Karpas-422 (cell line): ENCODE measurements around the gene DENND6B. TPM values are rescaled to one million over a fixed set of nuclear protein-coding genes. Genes with fewer than 3 reads are reported as not detected.

Experiments
- DNase-seq: peaks from one replicate; pipeline ENCODE4 v3.0.0-alpha.2; 2015
- H2AFZ ChIP-seq: fragments of 200-600 bp; sonication (generic); 2 replicates; pipeline ENCODE4 v1.6.1; 2014; ENCODE audit warnings: antibody characterized with exemption, low read length, mixed read lengths
- H3K27ac ChIP-seq: fragments of 200-600 bp; sonication (generic); 2 replicates; pipeline ENCODE4 v1.5.1; 2014; ENCODE audit warnings: mild to moderate bottlenecking, low read length, moderate library complexity
- H3K27me3 ChIP-seq: fragments of 200-600 bp; sonication (generic); 2 replicates; pipeline ENCODE4 v1.6.1; 2014; ENCODE audit warnings: low read length, mixed read lengths
- H3K36me3 ChIP-seq: fragments of 200-600 bp; sonication (generic); 2 replicates; pipeline ENCODE4 v1.6.1; 2014; ENCODE audit warnings: low read length, mixed read lengths; ENCODE audit not compliant: insufficient read depth
- H3K4me1 ChIP-seq: fragments of 200-600 bp; sonication (generic); 2 replicates; pipeline ENCODE4 v1.6.1; 2014; ENCODE audit warnings: mild to moderate bottlenecking, low read length, mixed read lengths
- H3K4me2 ChIP-seq: fragments of 200-600 bp; sonication (generic); 2 replicates; pipeline ENCODE4 v1.6.1; 2014; ENCODE audit warnings: low read length, low read depth, mild to moderate bottlenecking; ENCODE audit not compliant: poor library complexity, severe bottlenecking
- H3K4me3 ChIP-seq: fragments of 200-600 bp; sonication (generic); 2 replicates; pipeline ENCODE4 v1.5.1; 2014; ENCODE audit warnings: mild to moderate bottlenecking, antibody characterized with exemption, low read length, mixed read lengths
- H3K79me2 ChIP-seq: fragments of 200-600 bp; sonication (generic); 2 replicates; pipeline ENCODE4 v1.6.1; 2014; ENCODE audit warnings: mild to moderate bottlenecking, low read length, mixed read lengths
- H3K9ac ChIP-seq: fragments of 200-600 bp; sonication (generic); 2 replicates; pipeline ENCODE4 v1.6.0; 2014; ENCODE audit warnings: low read length
- H3K9me2 ChIP-seq: fragments of 200-600 bp; sonication (generic), shearing (Covaris generic); replicated peaks from 2 replicates; pipeline ENCODE4 v1.6.0; 2014; ENCODE audit warnings: mild to moderate bottlenecking, low read length, moderate library complexity; ENCODE audit not compliant: insufficient read depth
- H3K9me3 ChIP-seq: fragments of 300-700, 200-600 bp; sonication (generic); 2 replicates; pipeline ENCODE4 v1.6.1; 2014; ENCODE audit warnings: low read length, mixed read lengths
- H4K20me1 ChIP-seq: fragments of 200-600 bp; sonication (generic); 2 replicates; pipeline ENCODE4 v1.6.1; 2014; ENCODE audit warnings: mild to moderate bottlenecking, antibody characterized with exemption, low read length, low read depth; ENCODE audit not compliant: insufficient read depth
- total RNA-seq: library from RNA; depleted of rRNA; stranded (reverse); fragments of >200 nt; shearing (Covaris generic); gene quantifications from 2 replicates; pipeline ENCODE4 v1.2.3, GENCODE V29; 2014; ENCODE audit warnings: low replicate concordance

The DENND6B gene
- total RNA-seq, 1 experiment from 2014 or later, result 2.7 TPM

DNA sequence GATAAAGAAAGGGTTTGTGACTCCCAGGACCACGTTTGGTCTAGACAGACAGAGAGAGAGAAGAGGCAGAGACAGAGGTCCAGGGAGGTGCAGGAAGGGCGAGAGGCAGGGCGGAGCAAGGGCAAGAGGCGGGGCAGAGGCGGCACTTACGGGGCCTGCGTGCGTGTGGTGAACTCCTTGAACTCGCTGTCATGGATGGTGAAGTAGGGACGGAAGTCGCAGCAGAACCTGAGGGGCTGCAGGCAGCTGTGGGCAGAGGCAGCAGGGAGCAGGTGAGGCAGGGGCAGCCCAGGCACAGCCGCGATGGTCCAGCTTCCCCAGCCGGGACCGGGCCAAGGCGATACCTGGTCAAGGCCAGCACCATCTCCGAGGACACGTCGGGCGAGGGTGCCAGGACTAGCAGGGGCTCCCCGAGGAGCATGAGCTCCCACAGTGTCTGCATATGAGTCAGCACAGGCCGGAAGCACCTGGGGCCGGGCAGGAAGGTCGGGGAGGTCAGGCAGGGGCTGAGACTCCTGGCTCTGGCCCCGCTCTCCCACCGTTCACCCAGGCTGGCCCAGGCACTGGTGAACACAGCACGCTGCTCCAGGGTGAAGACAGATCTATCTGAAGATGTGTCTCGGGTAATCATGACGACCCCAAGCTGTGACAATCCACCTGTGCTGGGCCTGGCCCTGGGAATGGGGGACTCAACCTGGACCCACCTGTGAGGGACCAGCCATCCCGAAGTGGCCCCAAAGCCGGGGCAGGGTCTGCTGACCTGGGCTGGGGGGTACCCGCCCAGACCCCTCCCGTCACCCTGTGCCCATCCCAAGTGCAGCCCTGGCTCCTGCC is 12.1 kb downstream of the DENND6B start:
- H4K20me1 ChIP-seq, result 0 out of 2 replicates have a peak, but pooled peaks cover 5% of the 10 kb centered on the region
- peak overlapping the region; percentile 76; the same call in 1 of the 2 replicates for H2AFZ ChIP-seq
- H3K27me3 ChIP-seq, result no peaks in the 10 kb centered on the region
- H3K79me2 ChIP-seq, result no peaks in the 10 kb centered on the region
- peak overlapping the region; percentile 61 for H3K4me3 ChIP-seq
- H3K27ac ChIP-seq, result no peak overlapping the region
- no peaks in the 10 kb centered on the region for H3K9me2 ChIP-seq
- peak overlapping the region; percentile 63 for H3K9ac ChIP-seq
- peak; percentile 91 for DNase-seq
- no peaks in the 10 kb centered on the region for H3K36me3 ChIP-seq
- peaks cover 36% of the 10 kb centered on the region for H3K4me1 ChIP-seq
- H3K4me2 ChIP-seq, result peak overlapping the region; percentile 63
- H3K9me3 ChIP-seq, result no peaks in the 10 kb centered on the region

DNA sequence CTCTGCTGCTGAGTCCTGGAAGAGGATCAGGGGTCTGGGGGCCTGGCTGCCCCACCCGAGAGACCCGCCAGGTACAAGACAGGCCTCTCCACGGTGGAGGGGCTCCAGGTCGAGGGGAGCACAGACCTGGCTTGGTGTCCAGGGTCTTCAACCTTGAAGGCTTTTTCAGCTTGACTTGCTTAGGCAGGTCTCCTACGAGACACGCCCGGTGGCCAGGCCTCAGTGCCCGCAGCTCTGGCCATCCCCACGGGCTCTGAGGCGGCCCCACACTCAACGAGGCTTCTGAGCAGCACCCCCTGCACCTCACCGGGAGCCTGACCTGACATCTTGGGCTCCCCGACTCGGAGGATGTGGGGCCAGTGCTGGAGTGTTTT is 12.7 kb downstream of the DENND6B start:
- Histone ChIP-seq H3K4me2 (peak overlapping the region; percentile 63), H3K9me2 (no peaks in the 10 kb centered on the region), H3K4me1 (peaks cover 42% of the 10 kb centered on the region), H3K9me3 (no peaks in the 10 kb centered on the region), H3K27ac (no peak overlapping the region), H3K36me3 (no peaks in the 10 kb centered on the region), H3K79me2 (no peaks in the 10 kb centered on the region), H3K9ac (peak overlapping the region; percentile 63), H4K20me1 (0 out of 2 replicates have a peak, but pooled peaks cover 5% of the 10 kb centered on the region), H2AFZ (peak overlapping the region; percentile 76; the same call in 1 of the 2 replicates), H3K4me3 (peak overlapping the region; percentile 61; the same call in 1 of the 2 replicates), H3K27me3 (no peaks in the 10 kb centered on the region)
- DNase-seq, result no peak

DNA sequence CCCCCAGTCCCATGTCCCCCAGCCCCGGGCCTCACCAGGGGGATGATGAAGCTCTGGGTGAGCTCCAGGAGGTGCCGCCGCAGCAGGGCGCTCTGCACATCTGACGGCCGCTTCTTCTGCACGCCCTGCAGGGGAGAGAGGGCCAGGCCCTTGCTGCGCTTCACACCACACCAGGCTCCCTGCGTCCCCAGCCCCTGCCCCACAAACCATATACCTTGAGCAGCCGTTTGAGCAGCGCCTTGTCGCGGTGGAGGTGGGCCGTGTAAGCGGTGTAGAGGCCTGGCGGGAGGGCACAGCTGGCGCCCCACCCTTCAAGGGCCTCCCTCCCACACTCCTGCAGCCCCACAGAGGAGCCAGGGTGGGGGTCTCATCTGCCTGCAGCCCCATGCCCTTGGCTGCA is 13.2 kb downstream of the DENND6B start:
- H3K36me3 ChIP-seq, result no peaks in the 10 kb centered on the region
- DNase-seq, result no peak
- no peaks in the 10 kb centered on the region for H3K27me3 ChIP-seq
- 0 out of 2 replicates have a peak, but pooled peaks cover 6% of the 10 kb centered on the region for H4K20me1 ChIP-seq
- H3K27ac ChIP-seq, result no peak overlapping the region
- peak overlapping the region; percentile 63 for H3K4me2 ChIP-seq
- no peaks in the 10 kb centered on the region for H3K79me2 ChIP-seq
- H3K9me2 ChIP-seq, result no peaks in the 10 kb centered on the region
- H2AFZ ChIP-seq, result no peak overlapping the region
- H3K4me1 ChIP-seq, result peaks cover 45% of the 10 kb centered on the region
- no peak overlapping the region for H3K9ac ChIP-seq
- H3K4me3 ChIP-seq, result no peak overlapping the region
- no peaks in the 10 kb centered on the region for H3K9me3 ChIP-seq

DNA sequence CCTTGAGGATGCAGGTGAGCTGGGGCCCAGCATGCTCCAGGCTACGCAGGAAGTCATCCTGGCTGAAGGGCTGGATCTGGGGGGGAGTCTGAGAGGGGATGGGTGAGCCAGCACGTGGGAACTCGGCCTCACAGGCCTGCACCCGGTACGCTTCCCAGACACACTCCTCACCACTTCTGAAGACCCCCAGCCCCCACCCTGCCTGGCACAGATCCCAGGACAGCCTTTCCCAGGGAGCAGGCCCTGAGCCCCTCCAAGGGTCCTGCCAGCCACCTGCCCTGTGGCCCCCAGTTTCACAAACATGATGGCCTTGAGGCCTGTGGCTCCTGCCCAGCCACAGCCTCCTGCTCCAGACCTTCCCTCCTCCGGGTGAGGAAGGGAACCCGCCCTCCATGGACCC is 13.8 kb downstream of the DENND6B start:
- H3K4me1 ChIP-seq, result peaks cover 45% of the 10 kb centered on the region
- no peak overlapping the region for H3K4me3 ChIP-seq
- DNase-seq, result no peak
- H3K9ac ChIP-seq, result no peak overlapping the region
- no peak overlapping the region for H3K4me2 ChIP-seq
- H3K27ac ChIP-seq, result no peak overlapping the region
- H4K20me1 ChIP-seq, result 0 out of 2 replicates have a peak, but pooled peaks cover 8% of the 10 kb centered on the region
- H3K9me3 ChIP-seq, result no peaks in the 10 kb centered on the region
- H3K27me3 ChIP-seq, result no peaks in the 10 kb centered on the region
- no peaks in the 10 kb centered on the region for H3K36me3 ChIP-seq
- H3K9me2 ChIP-seq, result no peaks in the 10 kb centered on the region
- H3K79me2 ChIP-seq, result no peaks in the 10 kb centered on the region
- no peak overlapping the region for H2AFZ ChIP-seq

DNA sequence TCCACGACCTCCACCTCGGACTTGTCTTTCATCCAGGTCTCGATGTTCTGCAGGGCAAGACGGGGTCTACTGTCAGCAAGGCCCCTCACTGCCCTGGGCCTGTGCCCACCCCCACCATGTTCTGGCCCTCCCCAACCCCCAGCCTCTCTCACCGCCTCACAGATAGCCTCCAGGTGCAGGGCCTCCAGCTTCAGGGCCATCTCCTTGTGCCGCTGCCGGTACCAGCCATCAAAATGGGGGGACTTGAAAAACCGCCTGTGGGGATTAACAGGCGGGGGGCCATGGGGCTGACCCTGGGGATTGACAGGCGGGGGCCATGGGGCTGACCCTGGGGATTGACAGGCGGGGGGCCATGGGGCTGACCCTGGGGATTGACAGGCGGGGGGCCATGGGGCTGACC is 14.4 kb downstream of the DENND6B start:
- Histone ChIP-seq H3K9ac (no peak overlapping the region), H4K20me1 (0 out of 2 replicates have a peak, but pooled peaks cover 8% of the 10 kb centered on the region), H2AFZ (no peak overlapping the region), H3K4me3 (no peak overlapping the region), H3K9me3 (no peaks in the 10 kb centered on the region), H3K4me2 (no peak overlapping the region), H3K27me3 (no peaks in the 10 kb centered on the region), H3K36me3 (no peaks in the 10 kb centered on the region), H3K27ac (no peak overlapping the region), H3K9me2 (no peaks in the 10 kb centered on the region), H3K79me2 (no peaks in the 10 kb centered on the region), H3K4me1 (peaks cover 41% of the 10 kb centered on the region)
- no peak for DNase-seq

DNA sequence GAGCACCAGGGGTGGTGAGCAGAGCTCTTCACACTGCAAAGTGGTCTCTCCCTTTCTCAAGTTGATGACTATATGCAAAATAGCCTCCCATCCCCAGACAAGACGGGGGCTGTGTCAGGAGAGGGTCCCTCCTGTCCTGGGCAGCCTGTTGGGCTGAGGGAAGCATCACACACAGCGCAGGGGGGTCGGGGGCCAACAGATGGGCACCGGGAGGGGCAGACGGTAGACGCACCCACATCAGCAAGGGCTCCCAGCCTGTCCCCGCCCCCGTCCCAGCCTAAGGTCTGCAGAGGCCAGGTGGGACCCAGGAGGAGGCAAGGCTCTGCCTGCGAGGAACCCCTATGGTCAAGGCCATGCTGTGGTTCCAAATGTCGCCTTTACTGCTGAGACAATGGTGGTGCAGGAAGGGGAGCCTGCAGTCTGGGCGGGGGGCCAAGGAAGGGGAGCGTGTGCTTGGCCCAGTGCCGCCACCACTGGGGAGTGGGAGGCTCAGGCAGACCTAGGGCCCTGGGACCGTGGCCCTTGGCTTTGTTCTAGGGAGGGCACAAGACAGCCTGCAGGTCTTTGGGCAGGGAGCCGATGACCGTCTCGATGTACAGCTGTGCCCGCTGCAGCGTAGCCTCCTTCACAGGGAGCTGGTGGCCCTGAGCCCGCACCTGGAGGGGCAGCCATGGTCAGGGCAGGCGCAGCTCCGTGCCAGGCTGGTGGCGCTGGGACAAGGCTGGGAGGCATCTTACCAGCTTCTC is 15.0 kb downstream of the DENND6B start:
- H3K36me3 ChIP-seq, result no peaks in the 10 kb centered on the region
- no peak overlapping the region for H2AFZ ChIP-seq
- no peaks in the 10 kb centered on the region for H3K9me2 ChIP-seq
- no peak for DNase-seq
- no peaks in the 10 kb centered on the region for H3K9me3 ChIP-seq
- no peak overlapping the region for H3K4me3 ChIP-seq
- H3K4me2 ChIP-seq, result no peak overlapping the region
- peaks cover 43% of the 10 kb centered on the region for H3K4me1 ChIP-seq
- no peak overlapping the region for H3K9ac ChIP-seq
- H4K20me1 ChIP-seq, result 0 out of 2 replicates have a peak, but pooled peaks cover 8% of the 10 kb centered on the region
- no peak overlapping the region for H3K27ac ChIP-seq
- H3K79me2 ChIP-seq, result no peaks in the 10 kb centered on the region
- no peaks in the 10 kb centered on the region for H3K27me3 ChIP-seq

DNA sequence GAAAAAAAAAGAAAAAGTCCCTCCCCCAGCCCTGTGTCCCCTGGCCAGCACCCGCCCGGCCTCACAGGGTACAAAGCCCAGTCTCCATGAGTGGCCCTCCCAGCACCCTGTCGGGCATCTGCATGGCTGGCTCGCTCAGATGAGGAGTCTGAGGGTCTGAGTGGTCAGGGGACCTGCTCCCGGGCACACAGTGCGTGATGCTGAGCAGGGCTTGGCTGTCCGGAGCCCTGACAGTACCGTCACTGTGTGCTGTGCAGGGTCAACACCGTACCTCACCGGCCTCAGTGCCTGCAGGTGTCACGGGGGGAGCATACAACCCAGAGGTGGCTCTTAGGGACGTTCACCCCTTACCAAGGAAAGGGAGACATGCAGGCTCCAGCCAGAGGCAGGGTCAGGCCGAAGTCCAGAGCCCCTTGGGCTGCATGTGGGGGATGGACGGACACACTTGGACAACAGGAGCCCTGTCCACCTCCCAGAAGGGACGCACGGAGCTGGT is 15.8 kb downstream of the DENND6B start:
- DNase-seq, result no peak

More for the DNA sequence above, 15.8 kb downstream of the DENND6B start:
- no peaks in the 10 kb centered on the region for H3K9me2 ChIP-seq
- no peaks in the 10 kb centered on the region for H3K9me3 ChIP-seq
- no peaks in the 10 kb centered on the region for H3K36me3 ChIP-seq
- H2AFZ ChIP-seq, result no peak overlapping the region
- no peaks in the 10 kb centered on the region for H3K27me3 ChIP-seq
- no peak overlapping the region for H3K4me3 ChIP-seq
- no peak overlapping the region for H3K27ac ChIP-seq
- 0 out of 2 replicates have a peak, but pooled peaks cover 8% of the 10 kb centered on the region for H4K20me1 ChIP-seq
- peaks cover 51% of the 10 kb centered on the region for H3K4me1 ChIP-seq
- H3K9ac ChIP-seq, result no peak overlapping the region
- no peaks in the 10 kb centered on the region for H3K79me2 ChIP-seq
- no peak overlapping the region for H3K4me2 ChIP-seq
